CD4-positive, alpha-beta T cell treated with Interleukin-12 subunit alpha and Interleukin-12 subunit beta, for 1 hour (primary cell): ENCODE measurements around the gene CMYA5.

Experiments
- DNase-seq: peaks from one replicate; pipeline ENCODE4 v3.0.0-alpha.2; 2020

Gene CMYA5

DNA sequence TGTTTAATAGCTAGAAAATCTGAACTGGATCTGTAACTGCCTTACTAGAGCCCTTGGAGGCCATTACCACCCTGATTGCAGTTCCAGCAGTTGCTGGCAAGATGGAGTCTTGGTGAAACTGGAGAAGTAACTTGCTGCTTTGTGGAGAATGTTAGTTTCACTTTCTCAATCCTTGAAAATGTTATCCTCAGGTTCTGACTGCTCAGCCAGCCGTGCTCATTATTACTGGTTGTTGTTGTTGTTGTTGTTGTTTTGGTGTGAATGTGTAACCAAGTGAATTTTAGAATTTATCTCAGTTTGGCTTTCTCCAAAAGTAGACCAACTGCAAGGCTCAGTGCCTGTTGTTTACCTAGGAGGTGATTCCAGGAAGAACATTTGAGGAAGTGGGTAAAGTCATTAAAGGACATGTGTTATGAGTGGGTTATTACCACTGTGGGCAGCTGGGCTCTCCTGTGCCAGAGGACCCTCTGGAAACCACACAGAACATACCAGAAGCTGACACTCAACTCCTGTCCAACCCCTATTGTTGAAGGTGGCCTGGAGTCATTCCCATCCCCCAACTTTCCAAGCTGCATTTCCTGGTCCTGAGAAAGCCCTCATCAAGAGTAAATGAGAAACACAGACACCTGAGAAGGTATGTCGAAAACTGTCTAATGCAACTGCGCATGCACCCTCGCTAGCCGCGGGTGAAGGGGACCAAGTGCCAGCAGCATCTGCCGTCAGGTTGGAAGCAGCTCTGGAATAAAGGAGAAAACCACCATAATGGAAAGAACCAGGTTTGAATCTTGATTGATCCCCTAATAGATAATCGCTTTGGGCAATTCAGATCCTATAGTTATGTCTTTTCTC is 111.6 kb downstream of the CMYA5 start:
- DNase-seq: no peak

DNA sequence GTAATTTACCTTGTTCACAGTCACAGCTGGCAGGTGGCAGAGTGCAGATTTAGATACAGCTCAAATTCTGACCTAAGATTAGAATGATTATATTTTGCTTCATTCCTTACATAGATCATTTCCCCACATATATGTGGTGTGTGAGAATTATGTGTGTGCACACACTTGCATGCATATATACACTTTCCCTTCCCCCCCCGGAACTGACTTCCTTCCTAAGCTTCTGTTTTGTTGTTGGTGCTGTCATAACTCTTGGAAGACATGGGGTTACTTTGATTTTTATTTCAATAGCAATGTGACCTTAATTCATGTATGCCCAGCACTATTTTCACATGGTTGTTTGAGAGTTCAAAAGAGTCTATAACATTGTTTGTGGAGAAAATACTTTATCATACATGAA is 112.8 kb downstream of the CMYA5 start:
- no peak for DNase-seq

DNA sequence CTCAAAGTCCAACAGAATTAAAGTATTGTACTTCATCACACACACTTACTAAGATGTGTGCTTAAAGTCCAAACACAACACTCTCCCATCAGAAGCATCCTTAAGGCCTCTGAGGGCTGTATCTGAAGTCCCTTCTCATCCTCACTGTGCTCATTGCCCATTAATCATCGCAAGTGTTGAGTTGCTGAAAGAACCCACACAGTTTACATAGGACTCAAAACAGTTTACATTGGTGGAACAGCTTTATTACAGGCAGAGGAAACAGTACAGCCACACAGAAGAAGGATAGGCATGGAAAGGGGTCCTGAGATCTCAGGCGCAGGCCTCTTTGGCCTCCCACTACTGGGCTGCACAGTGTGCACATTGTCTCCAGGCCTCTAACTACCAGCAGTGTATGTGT is 113.4 kb downstream of the CMYA5 start:
- DNase-seq: no peak

DNA sequence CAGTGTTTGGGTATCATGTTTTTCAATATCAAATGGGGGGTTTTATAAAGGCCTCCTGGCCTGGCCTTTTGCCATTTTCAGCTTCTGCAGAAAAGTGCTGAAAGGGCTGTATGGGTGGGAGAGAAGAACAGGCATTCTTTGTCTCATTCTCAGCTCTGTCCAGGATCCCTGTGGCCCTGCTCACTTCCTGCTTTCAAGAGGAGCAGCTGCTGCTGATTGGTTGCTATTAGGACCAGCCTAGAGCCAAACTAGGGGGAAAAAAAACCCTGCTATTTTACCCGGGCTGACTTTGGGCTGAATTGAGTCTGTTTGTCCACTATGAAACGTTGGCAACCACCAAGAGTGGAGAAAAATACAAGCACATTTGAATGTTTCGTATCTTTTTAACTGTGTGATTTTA is 117.1 kb downstream of the CMYA5 start:
- DNase-seq: no peak

DNA sequence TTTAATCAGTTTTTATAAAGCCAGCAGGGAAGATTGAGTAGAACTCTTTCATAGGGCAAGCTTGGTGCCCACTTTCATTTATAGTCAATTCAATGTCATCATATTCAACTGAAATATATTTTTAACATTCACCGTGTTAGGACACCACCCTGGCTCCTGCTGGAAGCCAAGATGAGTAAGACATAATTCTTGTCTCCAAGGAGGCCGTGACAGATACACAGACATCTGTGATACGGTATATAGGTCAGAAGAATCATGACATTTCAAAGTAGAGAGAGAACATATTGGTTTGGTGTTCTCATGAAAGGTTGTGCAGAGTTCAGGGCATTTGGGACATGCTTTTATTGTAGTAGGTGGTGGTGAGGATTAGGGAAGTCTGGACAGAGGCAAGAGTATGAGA is 120.1 kb downstream of the CMYA5 start:
- no peak for DNase-seq

DNA sequence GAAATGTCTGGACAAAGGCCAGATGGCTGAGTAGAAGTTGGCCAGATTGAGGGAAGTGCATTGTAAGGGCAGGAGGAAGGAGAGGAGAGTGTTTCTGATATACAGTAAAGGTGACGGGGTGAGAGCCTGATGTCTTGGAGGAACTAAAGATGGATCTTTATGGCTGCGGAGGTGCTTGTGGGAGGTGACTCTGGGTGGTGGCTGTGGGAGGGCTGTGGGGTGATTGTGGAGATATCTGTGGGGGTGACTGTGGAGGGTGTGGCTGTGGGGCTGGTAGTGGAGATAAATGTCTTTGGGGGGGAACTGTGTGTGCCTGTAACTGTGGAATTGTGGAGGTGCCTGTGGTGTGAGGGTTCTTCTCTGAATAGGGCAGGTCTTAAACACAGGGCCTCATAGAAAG is 121.4 kb downstream of the CMYA5 start:
- no peak for DNase-seq

DNA sequence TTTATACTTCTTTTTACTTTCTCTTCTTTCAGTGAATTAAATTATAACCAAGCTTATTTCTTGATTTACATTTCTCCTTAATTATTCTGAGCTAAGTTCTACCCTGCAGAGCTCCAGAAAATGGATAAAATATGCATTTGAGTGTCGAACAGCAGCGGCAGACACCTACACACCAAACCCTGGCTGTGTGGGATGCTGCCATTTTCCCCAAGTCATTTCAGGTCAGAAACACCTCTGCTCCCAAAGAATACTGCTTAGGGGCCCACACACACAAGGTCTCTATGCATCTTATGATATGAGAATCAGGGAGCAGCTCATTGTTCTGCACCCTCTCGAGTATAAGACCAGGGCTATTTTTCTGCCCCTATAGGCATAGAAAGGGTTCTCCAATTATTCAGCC is 122.3 kb downstream of the CMYA5 start:
- no peak for DNase-seq

DNA sequence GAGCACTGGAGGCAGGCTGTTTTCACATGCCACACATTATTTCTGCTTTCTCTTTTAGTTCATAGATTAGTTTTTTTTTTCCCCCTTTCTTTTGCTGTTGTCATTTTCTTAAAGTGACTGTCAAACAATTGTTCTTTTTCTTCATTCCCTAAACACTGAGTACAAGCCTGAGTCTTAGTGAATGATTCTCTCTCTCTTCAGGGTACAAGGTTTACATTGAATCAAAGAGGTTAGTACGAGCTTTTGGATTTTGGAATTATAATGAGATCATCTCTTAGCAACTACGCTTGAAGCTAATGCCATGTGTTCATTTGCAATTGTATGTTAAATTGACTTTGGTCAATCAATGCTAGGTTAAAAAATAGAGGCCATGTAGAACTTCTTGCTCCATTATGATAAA is 125.1 kb downstream of the CMYA5 start:
- DNase-seq: no peak

DNA sequence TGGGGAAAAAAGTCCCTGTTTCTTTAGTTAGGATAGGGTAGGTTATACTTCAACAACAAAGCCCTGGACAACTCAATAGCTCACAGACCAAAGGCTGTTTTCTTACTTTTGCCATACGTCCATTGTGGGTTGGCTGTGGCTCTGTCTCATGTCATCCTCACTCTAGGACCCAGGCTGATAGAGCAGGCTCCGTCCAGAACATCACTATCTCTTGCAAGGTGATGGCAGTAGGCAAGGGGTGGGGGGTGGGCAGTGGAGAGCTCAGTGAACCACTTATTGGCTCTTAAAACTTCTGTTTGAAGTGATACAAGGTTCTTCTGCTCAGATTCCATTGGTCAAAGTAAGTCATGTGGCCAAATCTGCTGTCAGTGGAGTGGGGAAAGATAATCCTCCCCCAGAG is 126.4 kb downstream of the CMYA5 start:
- no peak for DNase-seq

DNA sequence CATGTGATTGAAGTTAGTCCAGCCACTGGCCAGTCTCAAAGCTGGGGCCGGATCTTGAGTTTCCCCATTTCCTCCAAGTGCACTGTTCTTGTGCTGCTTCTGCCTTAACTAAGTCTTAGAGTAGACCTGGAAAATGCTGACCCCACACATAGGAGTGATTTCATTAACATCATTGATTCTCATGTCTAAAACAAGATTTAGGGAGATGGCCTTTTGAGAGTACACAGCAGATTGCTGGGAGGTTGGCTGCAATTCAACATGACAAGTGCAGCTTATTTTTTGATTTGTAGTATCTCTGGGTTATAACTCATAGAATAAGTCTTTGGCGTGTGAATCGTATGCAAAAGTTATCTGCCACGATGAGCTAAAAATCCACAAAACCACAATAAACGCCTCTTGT is 131.0 kb downstream of the CMYA5 start:
- DNase-seq: no peak

DNA sequence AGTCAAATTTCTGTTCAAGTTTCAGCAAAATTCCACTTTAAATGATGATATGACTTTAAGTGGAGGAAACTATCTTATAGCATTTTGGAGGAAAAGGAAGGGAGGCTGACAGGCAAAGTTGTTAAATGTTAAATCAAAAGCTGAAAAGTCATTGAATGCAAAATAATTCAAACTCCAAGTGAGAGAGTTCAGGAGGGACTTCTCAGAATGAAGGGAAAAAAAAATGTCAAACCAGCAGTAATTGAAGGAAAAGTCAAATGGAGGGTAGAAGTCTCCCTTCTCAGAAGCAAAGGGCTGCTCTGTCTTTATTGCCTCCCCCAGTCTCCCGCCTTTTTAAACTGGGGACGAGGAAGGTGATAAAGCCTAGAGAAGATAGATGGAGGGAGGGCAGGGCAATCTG is 134.8 kb downstream of the CMYA5 start:
- DNase-seq: no peak

DNA sequence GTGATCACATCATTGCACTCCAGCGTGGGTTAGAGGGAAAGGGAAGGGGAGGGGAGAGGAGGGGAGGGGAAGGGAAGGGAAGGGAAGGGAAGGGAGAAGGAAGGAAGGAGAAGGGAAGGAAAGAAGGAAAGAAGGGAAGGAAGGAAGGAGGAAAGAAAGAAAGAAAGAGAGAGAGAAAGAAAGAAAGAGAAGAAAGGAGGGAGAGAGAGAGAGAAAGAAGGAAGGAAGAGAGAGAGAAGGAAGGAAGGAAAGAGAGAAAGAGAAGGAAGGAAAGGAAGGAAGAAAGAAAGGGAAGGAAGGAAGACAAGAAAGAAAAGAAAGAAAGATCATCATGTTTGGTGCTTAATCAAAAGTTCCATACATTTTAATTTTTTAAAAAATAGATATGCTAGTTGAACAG is 136.2 kb downstream of the CMYA5 start:
- no peak for DNase-seq

DNA sequence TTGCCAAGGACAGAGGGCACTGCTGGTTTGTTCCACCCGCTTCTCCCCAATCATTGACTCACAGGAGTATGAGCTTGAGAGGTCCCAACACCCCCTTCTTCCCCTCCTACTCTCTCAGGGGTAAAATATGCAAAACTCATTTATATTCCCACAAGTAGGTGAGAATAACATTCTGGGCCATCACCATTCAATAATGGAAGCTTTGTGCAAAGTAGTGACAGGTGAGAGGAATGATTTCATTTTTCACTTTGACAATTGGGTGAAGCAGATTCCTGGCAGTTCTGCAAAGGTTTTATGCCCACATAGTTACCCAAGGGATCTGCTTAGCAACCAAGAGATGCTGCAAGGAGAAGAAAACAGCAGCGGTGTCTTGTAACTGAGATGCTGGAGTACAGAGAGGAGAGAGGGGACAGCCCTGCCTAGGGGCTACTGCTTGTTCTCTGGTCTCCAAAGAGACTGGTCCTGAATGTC is 137.6 kb downstream of the CMYA5 start:
- no peak for DNase-seq

DNA sequence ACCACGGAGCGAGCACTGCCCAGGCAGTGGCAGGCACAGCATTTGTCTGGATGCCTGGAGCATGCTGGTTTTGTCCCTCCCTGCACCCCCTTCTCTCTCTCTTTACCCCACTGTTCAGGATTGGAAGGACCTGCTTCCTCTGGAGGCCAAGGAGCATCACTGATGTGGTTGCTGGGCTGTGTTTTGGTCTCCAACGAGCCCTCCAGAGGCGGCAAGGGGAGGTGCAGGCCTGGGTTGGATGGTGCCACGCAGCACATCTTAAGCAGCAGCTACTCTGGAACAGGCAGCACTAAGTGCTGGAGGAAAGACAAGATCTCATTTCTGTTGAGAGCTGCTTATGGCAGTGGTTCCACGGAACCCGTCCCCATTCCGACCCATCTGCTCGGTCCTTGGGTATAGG is 139.6 kb downstream of the CMYA5 start:
- DNase-seq: no peak

DNA sequence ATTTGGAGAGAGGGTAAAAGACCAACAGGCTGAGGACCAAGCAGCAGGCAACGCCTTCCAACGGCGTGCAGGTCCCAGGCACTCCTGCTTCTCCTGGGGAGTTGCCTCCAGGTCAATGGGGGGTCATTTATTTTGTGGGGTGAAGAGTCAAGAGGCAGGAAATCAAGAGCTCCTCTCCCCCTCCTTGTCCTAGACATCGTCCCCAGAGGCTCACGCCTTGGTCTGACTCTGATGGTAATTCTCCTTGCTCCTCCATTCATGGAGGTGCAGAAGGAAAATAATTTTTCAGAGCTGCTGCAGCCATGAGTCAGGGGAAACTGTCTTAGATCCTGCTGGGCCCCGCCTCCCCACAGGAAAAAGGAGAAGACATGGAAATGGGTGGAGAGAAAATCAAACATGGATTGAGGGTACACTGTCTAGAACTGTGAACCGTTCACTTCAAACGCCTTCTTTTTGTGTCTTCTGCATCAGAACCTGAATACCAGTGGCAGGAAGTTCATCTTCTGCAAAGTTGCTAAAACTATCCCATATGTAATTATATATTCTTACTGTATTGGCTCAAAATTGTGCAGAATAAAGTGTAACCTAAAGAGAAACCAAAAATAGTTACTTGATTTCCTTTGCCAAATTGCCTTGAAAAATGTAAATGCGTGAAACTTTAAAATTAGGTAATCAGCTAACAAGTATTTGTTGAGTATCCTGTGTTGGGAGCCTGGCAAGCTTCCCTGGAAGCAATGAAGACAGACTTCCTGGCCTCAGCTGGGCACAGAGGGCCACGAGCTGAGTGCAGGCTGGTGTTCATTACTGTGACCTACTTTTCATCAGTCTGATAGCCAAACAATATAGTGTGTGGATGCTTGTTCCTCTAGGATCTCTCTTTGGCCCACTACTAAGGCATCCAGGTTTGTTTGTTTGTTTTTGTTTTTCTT is 142.0 kb downstream of the CMYA5 start:
- no peak for DNase-seq

DNA sequence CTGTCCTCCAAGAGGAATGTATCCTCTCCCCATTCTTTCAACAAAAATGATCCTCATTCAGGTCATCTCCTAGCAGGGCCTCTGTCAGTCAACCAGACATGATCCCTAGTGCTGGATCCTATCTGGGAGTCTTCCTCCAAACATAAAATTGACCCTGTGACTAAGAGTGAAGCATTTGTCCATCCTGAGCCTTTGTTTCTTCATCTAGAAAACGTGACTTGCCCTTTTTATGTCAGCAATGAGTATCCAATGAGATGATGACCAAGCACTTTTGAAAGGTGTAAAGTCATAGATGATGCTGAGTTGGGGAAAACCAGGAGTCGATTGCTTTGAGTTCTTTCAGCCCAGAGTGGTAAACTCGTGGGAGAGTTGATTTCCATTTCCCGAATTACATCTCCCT is 143.3 kb downstream of the CMYA5 start:
- no peak for DNase-seq

DNA sequence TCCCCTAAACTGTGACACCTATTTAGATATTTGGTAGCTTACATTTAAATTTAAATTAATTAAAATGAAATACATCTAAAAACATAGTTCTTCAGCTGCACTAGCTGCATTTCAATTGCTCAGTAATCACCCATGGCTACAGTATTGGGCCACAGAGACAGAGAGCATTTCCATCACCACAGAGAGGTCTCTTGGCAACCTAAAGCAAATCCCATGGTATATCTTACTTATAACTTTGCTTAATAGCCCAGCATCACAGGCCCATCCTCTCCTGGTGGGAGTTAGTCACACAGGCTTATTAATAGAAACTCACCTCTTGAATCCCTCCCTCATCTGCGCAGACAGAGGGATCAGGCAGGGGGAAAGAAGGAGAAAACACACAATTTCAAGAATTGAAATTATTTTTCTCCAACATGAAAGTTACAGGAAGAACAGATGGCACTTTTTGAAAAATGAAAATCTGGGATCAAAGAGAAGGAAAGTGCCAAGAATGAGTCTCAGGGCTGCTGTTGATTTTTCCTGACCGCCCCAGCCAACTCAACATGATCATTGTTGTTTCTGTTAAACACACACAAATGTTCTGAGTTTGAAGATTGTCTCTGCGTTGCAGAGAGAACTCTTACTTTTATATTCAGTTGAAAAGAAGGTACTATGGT is 144.6 kb downstream of the CMYA5 start:
- DNase-seq: no peak

DNA sequence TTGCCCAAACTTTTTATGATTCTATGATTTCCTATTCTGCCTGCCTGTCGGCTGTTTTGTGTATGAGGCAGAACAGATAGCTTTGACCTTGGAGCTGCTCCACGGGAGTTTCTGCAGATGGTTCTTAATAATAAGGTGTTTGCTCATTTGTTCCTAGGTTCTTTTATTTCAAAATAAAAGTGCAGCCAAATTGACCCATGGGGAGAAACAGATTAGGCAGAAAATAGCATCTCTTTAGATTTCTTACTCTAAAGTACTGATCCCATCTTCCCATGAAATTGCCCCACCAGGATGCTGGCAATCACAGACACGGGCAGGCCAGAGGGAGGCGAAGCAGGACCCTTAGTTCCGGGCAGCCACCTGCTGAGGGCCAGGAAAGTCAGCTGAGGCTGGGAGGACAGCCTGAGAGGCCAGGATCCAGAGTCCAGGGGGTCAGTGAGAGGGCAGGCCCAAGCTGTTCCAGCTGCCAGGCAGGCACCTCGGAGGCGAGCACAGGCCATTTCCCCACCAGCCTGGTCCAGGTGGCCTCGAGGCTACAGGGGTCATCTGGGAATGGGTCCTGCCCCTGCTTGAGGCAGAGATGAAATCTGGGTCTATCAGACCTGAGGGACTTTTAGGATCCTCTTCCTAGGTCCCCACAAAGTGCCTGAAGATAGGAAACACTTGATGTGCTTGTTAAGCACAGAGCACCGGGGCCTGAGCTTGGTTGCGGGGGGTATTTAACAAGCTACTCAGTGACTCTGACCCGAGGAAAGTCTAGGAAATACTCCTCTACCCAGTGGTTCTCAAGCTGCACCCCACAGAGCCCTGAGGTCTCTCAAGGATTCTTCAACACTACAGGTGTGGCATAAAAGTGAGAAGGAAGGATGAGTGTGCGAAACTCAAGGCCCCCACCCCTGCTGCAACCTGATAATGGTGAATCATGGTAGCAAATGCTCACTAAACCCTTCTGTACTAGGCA is 145.4 kb downstream of the CMYA5 start:
- no peak for DNase-seq

DNA sequence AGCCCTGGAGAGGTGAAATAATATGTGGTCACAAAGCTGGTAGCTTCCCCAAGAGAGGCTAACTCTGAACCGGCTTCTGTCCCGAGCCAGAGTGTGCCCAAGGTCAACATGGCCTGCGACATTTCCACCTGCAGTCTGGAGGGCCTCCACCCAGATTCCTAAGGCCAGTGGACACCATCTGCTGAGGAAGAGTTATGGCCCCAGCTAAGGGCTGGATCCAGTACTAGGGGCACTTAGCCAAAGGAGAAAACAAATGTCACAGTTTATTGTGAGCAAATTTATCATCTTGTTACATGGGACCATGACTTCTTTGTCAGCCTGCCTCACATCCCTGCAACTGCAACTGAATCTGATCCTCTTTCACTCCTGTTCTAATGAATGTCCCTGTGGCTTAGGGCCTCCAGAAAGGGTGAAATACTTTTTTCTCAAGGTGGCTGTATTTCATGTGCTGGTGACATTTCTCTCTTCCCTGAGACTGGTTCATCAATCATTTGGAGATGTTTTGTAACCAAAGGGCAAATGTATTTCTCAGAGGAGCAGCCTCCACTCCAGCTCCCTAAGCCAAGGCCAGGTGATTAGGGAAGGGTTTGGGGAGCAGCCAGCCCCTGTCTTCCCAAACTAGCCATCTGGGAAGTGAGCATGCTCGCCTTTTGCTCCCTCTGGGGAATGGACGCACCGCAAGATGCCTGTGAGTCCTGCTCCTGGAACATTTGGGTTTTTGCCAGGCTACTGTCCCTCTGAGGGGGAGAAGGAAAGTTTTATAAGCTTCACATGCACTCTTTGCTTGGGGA is 148.3 kb downstream of the CMYA5 start:
- no peak for DNase-seq

DNA sequence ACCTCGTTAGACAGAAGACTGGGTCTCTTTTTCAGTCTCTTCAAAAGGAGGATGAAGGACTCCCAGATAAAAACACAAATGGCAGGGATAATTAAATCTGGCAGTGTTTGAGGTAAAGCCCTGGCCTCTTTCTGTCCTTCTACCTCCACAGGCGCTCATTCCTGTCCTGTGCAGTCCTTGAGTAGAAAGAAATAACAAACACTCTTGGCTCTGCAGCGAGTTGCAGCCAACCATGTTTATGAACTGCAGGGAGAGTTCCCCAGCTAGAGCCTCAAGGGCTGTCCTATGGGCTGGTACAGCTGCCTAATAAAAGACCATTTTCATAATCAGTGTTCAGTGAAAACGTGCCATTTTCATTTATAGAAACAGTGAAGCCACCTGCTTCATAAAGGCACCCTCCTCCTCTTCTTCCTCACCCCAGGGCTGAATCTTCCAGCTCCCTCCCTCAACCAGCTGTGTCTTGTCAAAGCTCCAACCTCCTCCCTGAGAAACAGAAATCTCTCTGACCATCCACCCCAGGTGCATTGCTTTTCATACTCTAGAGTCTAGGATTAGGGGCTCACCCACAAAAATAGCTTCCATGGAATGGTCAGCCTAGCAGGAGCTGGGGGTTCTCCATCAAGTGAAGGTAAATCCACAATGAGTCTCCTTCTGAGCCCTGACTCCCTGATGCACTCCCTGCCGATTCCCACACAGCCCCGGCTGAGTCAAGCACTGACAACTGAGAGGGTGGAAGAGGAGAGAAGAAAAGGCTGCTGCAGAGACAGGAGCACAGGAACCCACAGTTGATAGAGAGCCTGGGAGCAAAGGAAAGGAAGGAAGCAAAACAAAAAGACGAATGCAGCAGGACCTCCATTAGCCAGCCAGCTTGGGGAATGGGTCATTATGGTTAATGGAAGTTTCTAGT is 150.7 kb downstream of the CMYA5 start:
- DNase-seq: no peak
